Embryonic facial prominence (tissue), 1 donor: ENCODE data around the gene OR1F1.
"Not testable (repeated sequence)": the region's sequence is repeated elsewhere in the genome, so short reads cannot be mapped to it uniquely, and the experiment has no call there.

Experiments used
- DNase-seq: peaks from one replicate; pipeline ENCODE4 v3.0.0-alpha.2; 2016; ENCODE audit errors: extremely low spot score

OR1F1 gene

GRCh38 chr16:3187798-3188674, at the start of gene OR1F1:
OR1F1 (plus strand) TSS chr16:3188204.
- no peak for DNase-seq

DNA sequence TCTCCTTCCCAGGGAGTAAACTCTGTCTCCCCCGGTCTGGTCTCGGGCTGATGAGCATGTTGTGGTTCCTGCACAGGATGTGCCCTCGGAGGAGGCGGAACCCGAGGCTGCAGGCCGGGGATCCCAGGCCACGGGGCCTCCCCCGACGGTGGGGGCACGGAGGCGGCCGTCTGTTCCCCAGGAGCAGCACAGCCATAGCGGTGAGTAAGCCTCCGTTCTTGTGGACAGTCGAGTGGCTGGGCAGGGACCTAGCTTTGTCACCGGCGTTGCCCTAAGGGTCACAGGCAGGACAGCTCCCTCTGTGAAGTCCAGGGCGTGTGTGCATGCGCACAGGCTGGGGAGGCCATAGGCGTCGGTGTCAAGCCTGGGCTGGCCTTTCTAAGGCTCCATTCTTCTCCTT, 49.7 kb upstream of the OR1F1 start:
- DNase-seq, result no peak

- no peak for DNase-seq
Observed at GRCh38 chr16:3138823-3139426, 49.1 kb upstream of the OR1F1 start.

- not testable (repeated sequence) for DNase-seq
Observed at GRCh38 chr16:3139561-3139960, 48.4 kb upstream of the OR1F1 start.

GRCh38 chr16:3140603-3141427, 47.2 kb upstream of the OR1F1 start:
- no peak for DNase-seq

- no peak for DNase-seq
Observed at GRCh38 chr16:3141781-3142311, 46.2 kb upstream of the OR1F1 start.

GRCh38 chr16:3142327-3142726, 45.7 kb upstream of the OR1F1 start:
- DNase-seq, result no peak

- DNase-seq, result no peak
Observed at GRCh38 chr16:3142770-3143169, 45.2 kb upstream of the OR1F1 start.

DNA sequence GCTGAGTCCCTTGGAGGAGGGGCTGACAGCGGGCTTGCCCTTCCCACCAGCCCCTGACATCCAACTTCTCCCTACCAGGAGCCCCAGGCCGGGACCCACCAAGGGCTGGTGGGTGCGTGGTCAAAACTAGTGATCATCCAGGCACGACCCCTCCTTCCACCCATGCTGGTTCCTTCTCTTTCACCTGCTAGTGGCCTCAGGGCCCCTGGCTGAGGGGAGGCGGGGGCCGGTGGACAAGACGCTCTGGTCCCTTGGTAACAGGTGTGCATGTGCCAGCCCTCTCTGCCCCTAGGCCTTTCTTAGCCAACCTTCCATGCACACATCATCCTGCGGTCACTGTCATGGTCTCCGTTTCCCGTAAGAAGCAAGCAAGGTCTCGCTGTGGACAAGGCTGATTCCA, 44.8 kb upstream of the OR1F1 start:
- DNase-seq, result no peak

- DNase-seq, result no peak
Observed at GRCh38 chr16:3143598-3144320, 44.2 kb upstream of the OR1F1 start.

GRCh38 chr16:3144321-3144983, 43.6 kb upstream of the OR1F1 start:
- no peak for DNase-seq

DNA sequence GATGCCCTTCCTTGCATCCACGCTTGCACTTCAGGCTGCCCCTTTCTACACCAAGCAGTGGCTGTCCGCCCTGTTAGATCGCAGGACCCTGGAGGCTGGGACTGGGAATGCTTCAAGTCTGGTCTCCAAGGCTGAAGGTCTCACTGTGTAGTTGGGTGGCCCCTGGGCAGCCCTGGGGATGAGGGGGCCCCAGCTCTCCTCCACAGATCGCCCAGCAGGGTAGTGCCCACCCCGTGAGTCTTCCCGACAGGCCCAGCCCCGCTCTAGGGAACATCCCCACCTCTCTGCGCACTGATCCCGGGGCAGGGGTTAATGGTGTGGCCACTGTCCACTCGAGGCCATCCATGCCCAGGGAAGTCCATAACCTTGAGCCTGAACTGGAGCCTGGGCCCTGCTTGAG, 42.9 kb upstream of the OR1F1 start:
- no peak for DNase-seq

GRCh38 chr16:3145660-3146059, 42.3 kb upstream of the OR1F1 start:
- no peak for DNase-seq

DNA sequence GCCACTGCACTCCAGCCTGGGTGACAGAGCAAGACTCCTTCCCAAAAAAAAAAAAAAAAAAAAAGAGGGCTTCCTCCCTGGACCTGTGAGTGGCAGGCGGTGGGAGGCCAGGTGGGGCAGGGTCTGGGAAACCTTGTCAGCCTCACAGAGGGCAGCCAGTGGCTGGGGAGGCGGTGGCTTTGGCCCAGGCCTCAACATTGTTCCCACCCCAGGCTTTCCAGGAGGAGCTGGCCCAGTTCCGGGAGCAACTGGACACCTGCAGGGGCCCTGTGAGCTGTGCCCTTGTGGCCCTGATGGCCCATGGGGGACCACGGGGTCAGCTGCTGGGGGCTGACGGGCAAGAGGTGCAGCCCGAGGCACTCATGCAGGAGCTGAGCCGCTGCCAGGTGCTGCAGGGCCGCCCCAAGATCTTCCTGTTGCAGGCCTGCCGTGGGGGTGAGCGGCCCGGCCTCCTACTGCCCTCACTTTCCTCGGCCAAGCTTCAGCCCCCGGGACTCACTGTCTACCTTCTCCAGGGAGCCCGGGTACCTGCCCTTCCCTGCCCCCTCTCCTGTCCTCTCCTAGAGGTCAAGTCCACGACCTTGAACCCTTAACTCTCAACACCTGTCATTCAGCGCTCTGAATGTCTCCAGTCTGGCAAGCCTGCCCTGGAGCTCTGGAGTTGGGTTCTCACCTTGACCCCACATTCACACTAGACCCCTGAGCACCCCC, 40.8 kb upstream of the OR1F1 start:
- no peak for DNase-seq

- DNase-seq, result no peak
Observed at GRCh38 chr16:3147757-3148104, 40.3 kb upstream of the OR1F1 start.

- no peak for DNase-seq
Observed at GRCh38 chr16:3148256-3149192, 39.5 kb upstream of the OR1F1 start.

DNA sequence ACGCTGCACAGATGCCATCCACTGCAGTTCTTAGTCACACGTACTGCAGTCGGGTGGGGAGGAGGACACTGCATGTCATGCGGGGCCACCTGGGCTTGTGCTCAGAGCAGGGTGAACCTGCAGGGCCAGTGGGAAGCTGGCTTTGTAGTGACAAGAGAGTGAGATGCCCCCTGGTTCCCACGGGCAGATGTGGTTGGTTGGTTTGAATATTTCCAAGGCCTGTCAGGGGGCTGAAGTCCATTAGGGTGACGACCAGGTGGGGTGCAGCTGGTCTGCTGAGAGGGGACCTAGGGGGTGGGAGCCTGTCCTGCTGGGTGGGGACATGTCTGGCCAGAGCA, 38.8 kb upstream of the OR1F1 start:
- DNase-seq, result no peak

DNA sequence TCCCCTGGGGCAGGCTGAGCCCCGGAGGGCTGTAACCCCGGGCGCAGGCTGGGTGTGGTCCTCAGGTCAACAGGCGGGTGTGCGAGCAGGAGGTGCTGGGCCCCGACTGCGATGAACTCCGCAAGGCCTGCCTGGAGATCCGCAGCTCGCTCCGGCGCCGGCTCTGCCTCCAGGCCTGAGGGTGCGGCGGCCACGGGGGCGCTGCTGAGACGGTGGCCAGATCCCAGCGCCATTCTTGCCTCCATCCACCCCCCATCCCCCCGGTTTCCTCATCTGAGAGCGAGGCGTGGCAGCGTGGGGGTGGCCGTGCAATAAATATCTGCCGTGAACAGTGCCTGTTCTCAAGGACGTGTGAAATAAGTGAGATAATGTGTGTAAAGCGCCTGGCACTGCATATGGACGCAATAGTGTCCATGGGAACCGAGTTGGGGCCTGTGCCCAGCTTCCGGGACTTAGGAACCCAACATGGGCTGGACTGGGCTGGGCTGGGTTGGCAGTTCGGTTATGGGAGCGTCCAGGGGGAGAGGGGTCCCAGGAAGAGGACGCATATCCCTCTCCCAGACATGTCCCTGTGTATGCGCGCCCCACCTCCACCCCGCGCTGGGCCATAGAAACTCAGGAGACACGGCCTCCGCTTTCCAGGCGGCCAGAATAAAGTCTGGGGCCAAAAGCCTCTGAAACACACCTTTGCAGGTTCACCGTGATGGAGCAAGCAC, 38.2 kb upstream of the OR1F1 start:
- DNase-seq, result no peak
